Keratinocyte (primary cell): ENCODE results near the gene CLSTN1. TPM values are rescaled to one million over a fixed set of nuclear protein-coding genes. Genes with fewer than 3 reads are reported as not detected.
A peak's percentile ranks its signal among the peaks of the same experiment; 100 is the strongest.

Experiments
- DNase-seq: peaks from one replicate; pipeline ENCODE4 v3.0.0-alpha.2; 2011; ENCODE audit warnings: low read depth, missing footprints, low spot score
- FAIRE-seq: peaks from 2 replicates; lab custom pipeline; 2011; peaks lifted over from hg19 to GRCh38; lab: Jason Lieb, UNC
- H2AFZ ChIP-seq: 2 replicates; pipeline ENCODE4 v1.6.0; 2012; ENCODE audit warnings: low read length, control low read depth, inconsistent platforms; ENCODE audit not compliant: control insufficient read depth
- H3K27ac ChIP-seq: 2 replicates; pipeline ENCODE4 v1.5.1; 2011; ENCODE audit warnings: low read length; ENCODE audit not compliant: control insufficient read depth, insufficient read depth
- H3K27me3 ChIP-seq: 3 replicates; pipeline ENCODE4 v1.6.0; 2011; ENCODE audit warnings: low read length; ENCODE audit not compliant: control insufficient read depth, insufficient read depth; ENCODE audit errors: extremely low read depth
- H3K36me3 ChIP-seq, 2 experiments: 2 replicates in 1 of 2; 3 replicates in 1 of 2; pipeline ENCODE4 v1.5.1; 2011; ENCODE audit warnings: low read length in 2 of 2, mild to moderate bottlenecking in 1 of 2; ENCODE audit not compliant: control insufficient read depth in 2 of 2, insufficient read depth in 2 of 2; ENCODE audit errors: extremely low read depth in 1 of 2
- H3K4me1 ChIP-seq: 3 replicates; pipeline ENCODE4 v1.5.1; 2011; ENCODE audit warnings: low read length; ENCODE audit not compliant: control insufficient read depth, insufficient read depth; ENCODE audit errors: extremely low read depth
- H3K4me2 ChIP-seq: 3 replicates; pipeline ENCODE4 v1.6.0; 2011; ENCODE audit warnings: low read depth, low read length; ENCODE audit not compliant: control insufficient read depth, insufficient read depth; ENCODE audit errors: extremely low read depth
- H3K4me3 ChIP-seq, 3 experiments: fragments of 200-600 bp in 1 of 3; sonication (generic) in 1 of 3; 2 replicates in 2 of 3; 3 replicates in 1 of 3; pipeline ENCODE4 v1.5.1; 2011 to 2016; ENCODE audit warnings: low read length in 3 of 3, mild to moderate bottlenecking in 3 of 3, control low read depth in 2 of 3, inconsistent platforms in 1 of 3, low read depth in 1 of 3, mixed read lengths in 1 of 3, mixed run types in 1 of 3, moderate library complexity in 1 of 3; ENCODE audit not compliant: control insufficient read depth in 2 of 3, insufficient read depth in 2 of 3; ENCODE audit errors: extremely low read depth in 1 of 3
- H3K79me2 ChIP-seq: 2 replicates; pipeline ENCODE4 v1.6.0; 2012; ENCODE audit warnings: low read length; ENCODE audit not compliant: control insufficient read depth, insufficient read depth
- H3K9ac ChIP-seq: 3 replicates; pipeline ENCODE4 v1.6.0; 2011; ENCODE audit warnings: low read length; ENCODE audit not compliant: control insufficient read depth, insufficient read depth; ENCODE audit errors: extremely low read depth
- H3K9me1 ChIP-seq: 3 replicates; pipeline ENCODE4 v1.6.0; 2011; ENCODE audit warnings: low read length; ENCODE audit not compliant: control insufficient read depth, insufficient read depth; ENCODE audit errors: extremely low read depth
- H3K9me3 ChIP-seq: 2 replicates; pipeline ENCODE4 v1.5.1; 2012; ENCODE audit warnings: low read depth, low read length; ENCODE audit not compliant: control insufficient read depth
- H4K20me1 ChIP-seq: 3 replicates; pipeline ENCODE4 v1.6.0; 2011; ENCODE audit warnings: low read length; ENCODE audit not compliant: control insufficient read depth, insufficient read depth; ENCODE audit errors: extremely low read depth
- CTCF ChIP-seq, 3 experiments: IDR thresholded peaks in 1 of 3; conservative IDR thresholded peaks in 1 of 3; optimal IDR thresholded peaks in 1 of 3; 2 replicates in 2 of 3; 3 replicates in 1 of 3; pipeline versions ENCODE3 to v1.5.1; 2011; ENCODE audit warnings: low read length in 3 of 3, mild to moderate bottlenecking in 3 of 3, moderate library complexity in 2 of 3, control low read depth in 1 of 3, inconsistent platforms in 1 of 3; ENCODE audit not compliant: insufficient read depth in 2 of 3; ENCODE audit errors: extremely low read depth in 1 of 3
- EZH2 ChIP-seq: IDR thresholded peaks from one replicate; pipeline ENCODE4 v1.6.1; 2012; ENCODE audit warnings: inconsistent platforms, mild to moderate bottlenecking, low read length, moderate library complexity
- dilution Hi-C: fragments of 300-500 bp; cut with MboI; formaldehyde crosslinking; loops from one replicate; pipeline ENCODE4 v1.7.0; 2020; ENCODE audit warnings: low sequenced_read_pairs; ENCODE audit not compliant: extremely low pct_ligation_motif_present
- polyA plus RNA-seq, 5 experiments: library from polyadenylated mRNA; depleted of rRNA in 3 of 5; stranded (reverse) in 3 of 5; stranded (forward) in 1 of 5; unstranded in 1 of 5; fragments of >200 nt; gene quantifications; 1 replicate in 1 of 5; 2 replicates in 3 of 5; 3 replicates in 1 of 5; pipeline versions ENCODE4 v1.2.1 to v1.2.3, GENCODE V29; 2011 to 2012; ENCODE audit warnings: missing spikeins in 2 of 5, low read depth in 1 of 5, low replicate concordance in 1 of 5

CLSTN1 gene
- polyA plus RNA-seq, 1 donor (not counting 4 experiments of a cell fraction or from before 2014, with no cell fraction given) = 90.3 TPM

- H3K4me2 ChIP-seq = peak overlapping the region; percentile 93
- FAIRE-seq = no peak
- H3K4me1 ChIP-seq = peaks cover 61% of the 10 kb centered on the region
- H3K9me1 ChIP-seq = no peaks in the 10 kb centered on the region
- dilution Hi-C loops = no loop called here
- peaks cover 24% of the 10 kb centered on the region for H3K79me2 ChIP-seq
- peak overlapping the region; percentile 47 to 71 (median 63) for H3K4me3 ChIP-seq
- no peaks in the 10 kb centered on the region for H4K20me1 ChIP-seq
- peak overlapping the region; percentile 78 for H3K9ac ChIP-seq
- DNase-seq = no peak
- no peak for TF ChIP-seq EZH2
- no peak for TF ChIP-seq CTCF (optimal IDR thresholded peaks at IDR 0.05 in 1 of 3, IDR thresholded peaks at IDR 0.05 in 1 of 3, conservative IDR thresholded peaks at IDR 0.05 in 1 of 3; ENCODE audit: extremely low read depth in 1 of 3, insufficient read depth in 2 of 3, low read length in 3 of 3)
- peak overlapping the region; percentile 92 for H3K27ac ChIP-seq
- H3K9me3 ChIP-seq = no peaks in the 10 kb centered on the region
- H3K27me3 ChIP-seq = no peaks in the 10 kb centered on the region
- H3K36me3 ChIP-seq = peaks cover 1 to 2% of the 10 kb centered on the region in 2 experiments
- peak overlapping the region; percentile 12 for H2AFZ ChIP-seq
Measured at GRCh38 chr1:9835758-9836631, 12.2 kb upstream of the CLSTN1 start.

- dilution Hi-C loops = no loop called here
- Histone ChIP-seq H2AFZ (no peak overlapping the region), H3K9me1 (no peaks in the 10 kb centered on the region), H3K27me3 (no peaks in the 10 kb centered on the region), H3K9ac (peak overlapping the region; percentile 78), H3K27ac (peak overlapping the region; percentile 92), H3K9me3 (no peaks in the 10 kb centered on the region), H3K4me3 (peak overlapping the region; percentile 47 to 71 (median 63)), H3K36me3 (peaks cover 2 to 3% of the 10 kb centered on the region in 2 experiments), H3K79me2 (peaks cover 27% of the 10 kb centered on the region), H4K20me1 (no peaks in the 10 kb centered on the region), H3K4me2 (peak overlapping the region; percentile 93), H3K4me1 (peaks cover 63% of the 10 kb centered on the region)
- DNase-seq = no peak
- no peak for TF ChIP-seq EZH2
- no peak for TF ChIP-seq CTCF (optimal IDR thresholded peaks at IDR 0.05 in 1 of 3, IDR thresholded peaks at IDR 0.05 in 1 of 3, conservative IDR thresholded peaks at IDR 0.05 in 1 of 3; ENCODE audit: extremely low read depth in 1 of 3, insufficient read depth in 2 of 3, low read length in 3 of 3)
- no peak for FAIRE-seq
Measured at GRCh38 chr1:9835404-9835757, 11.6 kb upstream of the CLSTN1 start.
